HG03025 (cell line): ENCODE data around the gene PEDS1.
"Not testable (repeated sequence)": the region's sequence is repeated elsewhere in the genome, so short reads cannot be mapped to it uniquely, and the experiment has no call there.

Experiments
- ATAC-seq: cut with Tn5 transposase; IDR thresholded peaks from one replicate; pipeline ENCODE4 v1.9.1; 2021; ENCODE audit warnings: mild to moderate bottlenecking, moderate library complexity; ENCODE audit not compliant: unreplicated experiment, low FRiP score

The PEDS1 gene

GRCh38 chr20:50163570-50164317 lies 10.2 kb upstream of the PEDS1 start:
- ATAC-seq = no peak

DNA sequence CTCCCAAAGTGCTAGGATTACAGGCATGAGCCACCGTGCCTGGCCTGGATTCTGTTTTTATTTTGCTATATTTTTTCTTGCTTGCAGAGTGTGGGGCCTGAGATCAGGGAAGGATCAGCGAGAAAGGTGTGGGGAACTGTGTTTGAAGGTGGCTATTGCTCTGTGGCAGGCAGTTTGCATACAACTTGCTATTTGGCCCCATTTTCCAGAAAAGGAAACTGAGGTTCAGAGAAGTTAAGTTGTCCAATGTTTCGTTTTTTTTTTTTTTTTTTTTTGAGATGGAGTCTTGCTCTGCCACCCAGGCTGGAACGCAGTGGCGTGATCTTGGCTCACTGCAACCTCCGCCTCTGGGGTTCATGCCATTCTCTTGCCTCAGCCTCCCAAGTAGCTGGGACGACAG lies 8.0 kb upstream of the PEDS1 start:
- ATAC-seq = not testable (repeated sequence)

DNA sequence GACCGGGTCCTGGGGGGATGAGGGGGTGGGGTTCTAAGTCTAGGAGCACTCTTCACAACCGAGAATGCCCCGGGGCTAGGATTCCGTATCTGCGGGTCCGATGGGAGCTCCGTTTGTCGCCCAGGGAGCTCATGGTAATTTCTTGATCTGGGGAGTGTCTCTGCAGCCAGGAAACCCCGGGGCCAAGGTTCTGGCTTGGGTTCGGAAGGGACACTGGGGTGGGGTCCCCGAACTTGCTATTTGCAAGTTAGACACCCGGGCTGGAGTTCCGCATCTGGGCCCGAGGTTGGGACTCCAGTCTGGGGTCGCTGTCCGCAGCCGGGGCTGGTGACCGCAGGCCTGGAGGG lies 397 bp downstream of the PEDS1 start:
- no peak for ATAC-seq

GRCh38 chr20:50152394-50153152 lies 950 bp downstream of the PEDS1 start:
- ATAC-seq = no peak

DNA sequence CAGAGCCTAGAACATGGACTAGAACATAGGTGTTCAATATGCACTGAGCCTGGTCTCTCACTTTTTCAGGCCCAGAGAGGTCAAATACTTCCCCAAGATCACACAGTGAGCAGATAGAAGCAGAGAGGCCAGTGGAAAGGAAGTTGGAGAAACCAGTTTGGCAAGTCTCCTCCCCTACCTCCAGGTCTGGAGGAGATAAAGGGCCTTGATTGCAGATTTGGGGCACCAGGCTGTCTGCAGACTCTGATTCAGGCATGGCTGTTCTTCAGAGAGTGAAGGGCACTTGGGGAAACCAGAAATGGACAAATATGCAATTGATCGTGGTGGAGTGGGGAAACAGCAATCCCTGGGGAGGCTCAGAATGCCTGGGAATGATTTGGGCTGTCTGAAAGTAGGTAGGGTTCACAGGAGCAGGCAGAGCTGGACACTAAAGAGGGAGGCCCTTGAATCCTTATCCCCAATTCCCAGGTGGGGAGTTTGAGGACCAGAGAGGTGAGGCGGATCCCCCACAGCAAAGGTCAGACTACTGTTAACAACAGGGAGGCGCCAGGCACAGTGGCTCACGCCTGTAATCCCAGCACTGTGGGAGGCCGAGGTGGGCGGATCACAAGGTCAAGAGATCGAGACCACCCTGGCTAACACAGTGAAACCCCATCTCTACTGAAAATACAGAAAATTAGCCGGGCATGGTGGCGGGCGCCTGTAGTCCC lies 2.3 kb downstream of the PEDS1 start:
- no peak for ATAC-seq

DNA sequence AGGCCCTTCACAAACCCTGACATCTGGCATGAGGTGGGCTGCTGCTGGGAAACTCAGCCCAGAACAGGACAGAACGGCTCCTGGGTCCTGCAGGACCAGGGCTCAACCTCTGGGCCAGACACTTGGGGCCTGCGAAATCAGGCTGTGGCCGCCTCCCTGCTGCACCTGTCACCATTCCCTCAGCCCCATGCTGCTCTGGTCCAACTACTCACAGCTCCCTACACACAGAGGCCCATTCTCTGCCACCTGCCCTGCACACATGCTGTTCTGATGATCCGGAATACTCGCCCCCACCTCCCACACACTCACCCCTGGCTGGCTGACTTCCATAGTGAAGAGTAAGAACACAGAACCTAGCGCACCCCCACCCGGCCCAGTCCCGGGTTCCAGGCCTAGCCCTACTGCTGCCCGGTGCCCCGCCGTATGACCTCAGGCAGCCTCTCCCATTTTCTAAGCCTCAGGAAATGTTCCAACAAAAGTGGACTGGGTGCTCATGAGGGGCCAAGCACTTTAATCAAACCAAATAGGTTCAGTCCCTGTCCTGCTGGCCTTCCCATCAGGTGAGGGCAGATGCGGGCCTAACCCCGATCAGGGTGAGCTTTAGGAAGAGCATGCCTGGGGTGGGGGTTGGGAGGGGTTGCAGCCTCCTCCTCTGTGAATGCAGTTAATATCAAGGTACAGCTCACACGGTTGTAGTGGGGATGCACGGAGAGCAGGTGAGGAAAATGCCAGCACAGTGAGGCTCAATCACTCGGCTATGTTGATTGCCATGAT lies 3.9 kb downstream of the PEDS1 start:
- ATAC-seq = no peak

- peak; percentile 55 for ATAC-seq
These were observed 6.5 kb downstream of the PEDS1 start for GRCh38 chr20:50146732-50147662.

DNA sequence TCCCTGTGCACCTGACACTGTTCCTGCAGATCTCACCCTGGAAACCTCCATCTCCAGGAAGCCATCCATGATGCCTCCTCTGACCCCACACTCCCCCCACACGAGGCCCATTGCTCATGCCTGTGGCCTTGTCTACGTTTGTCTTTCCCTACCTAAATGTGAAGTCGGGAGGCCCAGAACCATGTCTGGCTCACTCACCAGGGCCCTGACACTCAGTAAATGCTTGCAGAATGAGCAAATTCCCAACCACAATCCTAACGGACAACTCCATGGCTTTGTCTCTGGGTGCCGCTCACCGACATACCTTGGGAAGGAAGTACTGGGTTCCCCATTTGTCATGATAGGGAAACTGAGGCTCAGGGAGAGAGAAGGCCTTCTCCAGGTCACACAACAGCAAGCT lies 7.3 kb downstream of the PEDS1 start:
- no peak for ATAC-seq

GRCh38 chr20:50145566-50145965 lies 8.0 kb downstream of the PEDS1 start:
- ATAC-seq = no peak

- no peak for ATAC-seq
These were observed 9.2 kb downstream of the PEDS1 start for GRCh38 chr20:50144362-50144761.

GRCh38 chr20:50142812-50143211 lies 10.7 kb downstream of the PEDS1 start:
- no peak for ATAC-seq

DNA sequence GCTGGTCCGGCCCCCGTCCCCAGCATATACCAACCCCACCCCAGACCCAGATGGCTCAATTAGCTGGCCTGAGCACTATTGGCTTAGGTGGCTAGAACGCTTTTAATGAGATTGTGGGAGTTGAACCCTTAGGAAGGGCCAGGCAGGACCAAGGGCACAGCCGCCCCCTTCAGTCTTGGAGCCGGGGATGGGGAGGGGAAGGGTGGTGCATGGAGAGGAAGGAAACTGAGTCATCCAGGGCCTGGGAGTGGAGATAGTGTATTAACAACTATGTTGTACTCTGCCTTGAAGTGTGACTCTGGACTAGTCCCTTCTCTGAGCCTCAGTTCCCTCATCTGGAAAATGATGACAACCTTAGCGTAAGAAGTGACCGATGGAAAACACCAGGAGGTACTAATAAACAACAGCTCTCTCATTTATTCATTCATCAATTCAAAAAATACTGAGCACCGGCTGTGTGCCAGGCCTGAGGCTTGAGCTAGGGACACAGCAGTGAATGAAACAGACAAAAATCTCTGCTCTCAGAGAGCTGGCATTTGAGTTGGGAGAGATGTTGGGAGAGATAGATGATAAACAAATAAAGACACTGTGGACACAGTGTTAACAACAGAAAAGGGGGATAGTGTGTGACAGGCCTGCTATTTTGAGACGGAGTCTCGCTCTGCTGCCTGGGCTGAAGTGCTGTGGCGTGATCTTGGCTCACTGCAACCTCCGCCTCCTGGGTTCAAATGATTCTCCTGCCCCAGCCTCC lies 11.5 kb downstream of the PEDS1 start:
- ATAC-seq = no peak

- ATAC-seq = no peak
These were observed 12.4 kb downstream of the PEDS1 start for GRCh38 chr20:50141018-50141675.

GRCh38 chr20:50140339-50140859 lies 13.1 kb downstream of the PEDS1 start:
- ATAC-seq = no peak

GRCh38 chr20:50138479-50139393 lies 14.8 kb downstream of the PEDS1 start:
- no peak for ATAC-seq

- no peak for ATAC-seq
These were observed 15.4 kb downstream of the PEDS1 start for GRCh38 chr20:50138120-50138478.

- not testable (repeated sequence) for ATAC-seq
These were observed 15.8 kb downstream of the PEDS1 start for GRCh38 chr20:50137702-50138101.
